K562 (cell line): ENCODE results near the gene RPS8. TPM values are rescaled to one million over a fixed set of nuclear protein-coding genes. Genes with fewer than 3 reads are reported as not detected.
A peak's percentile ranks its signal among the peaks of the same experiment; 100 is the strongest.

ENCODE experiments used
- ATF1 ChIP-seq, 2 experiments: fragments of 450-650 bp in 1 of 2; IDR thresholded peaks; 2 replicates each; pipeline ENCODE4 v1.6.1; 2016; ENCODE audit warnings: missing compliant biosample characterization in 1 of 2, missing genetic modification characterization in 1 of 2
- ETS1 ChIP-seq: conservative IDR thresholded peaks from 2 replicates; pipeline ENCODE4 v1.6.1; 2011; ENCODE audit warnings: low read depth, mild to moderate bottlenecking, low read length; ENCODE audit not compliant: control insufficient read depth
- RBM14 ChIP-seq: fragments of 200-400 bp; formaldehyde crosslinking; IDR thresholded peaks from 2 replicates; pipeline ENCODE4 v1.6.1; 2018; ENCODE audit warnings: low read depth, mild to moderate bottlenecking, low read length, moderate library complexity, borderline replicate concordance; ENCODE audit not compliant: insufficient read depth
- REST ChIP-seq, 2 experiments: fragments of 450-650 bp; formaldehyde crosslinking in 1 of 2; IDR thresholded peaks; 2 replicates each; pipeline versions ENCODE4 v1.4.0 to v1.6.1; 2014 to 2020; ENCODE audit warnings: mild to moderate bottlenecking in 2 of 2, borderline replicate concordance in 1 of 2, low read depth in 1 of 2
- TARDBP ChIP-seq: fragments of 450-650 bp; IDR thresholded peaks from 2 replicates; pipeline ENCODE4 v1.6.1; 2016
- ZNF239 ChIP-seq: fragments of 250-450 bp; sonication (Bioruptor Pico); IDR thresholded peaks from 2 replicates; pipeline ENCODE4 v1.4.0; 2020; ENCODE audit warnings: mild to moderate bottlenecking
- ZNF318 ChIP-seq, 2 experiments: fragments of 450-650 bp; IDR thresholded peaks; 2 replicates each; pipeline ENCODE4 v1.6.1; 2016; ENCODE audit warnings: mild to moderate bottlenecking in 2 of 2, borderline replicate concordance in 1 of 2, low read depth in 1 of 2, moderate library complexity in 1 of 2
- polyA plus RNA-seq, 8 experiments: library from polyadenylated mRNA; depleted of rRNA in 4 of 8; stranded (reverse) in 5 of 8; unstranded in 3 of 8; fragments of >200 nt; fragmentation: Nextera tagmentation in 2 of 8; fragmentation: Illumina TruSeq in 1 of 8; extraction: Ambion mirVana in 2 of 8; extraction: Trizol in 1 of 8; gene quantifications; 2 replicates each; pipeline versions ENCODE4 v1.2.1 to v1.2.3, GENCODE V29; 2011 to 2014; ENCODE audit warnings: inconsistent platforms in 1 of 8, missing spikeins in 1 of 8
- total RNA-seq, 7 experiments: library from RNA; depleted of rRNA in 6 of 7; stranded (reverse); fragments of >200 nt in 6 of 7; fragmentation: Illumina TruSeq in 2 of 7; extraction: Trizol in 2 of 7; gene quantifications; 2 replicates each; pipeline versions ENCODE4 v1.2.1 to v1.2.3, GENCODE V29; 2011 to 2021; ENCODE audit warnings: low replicate concordance in 1 of 7

RPS8 gene
- total and polyA plus RNA-seq, 9 of the 15 experiments (the other 6 are each of a cell fraction or from before 2014, with no cell fraction given), result 2,431 to 4,168 (median 3,109) TPM

GRCh38 chr1:44799770-44800584 lies 24.6 kb downstream of the RPS8 start, which contains the start of gene PLK3 (continued):
- TF ChIP-seq ZNF318 (IDR thresholded peaks at IDR 0.05; ENCODE audit: borderline replicate concordance in 1 of 2, low read depth in 1 of 2) (peak in 1 of 2 experiments; percentile 81; a peak in 1 of 4 replicates), ATF1 (CRISPR knock-in tag; IDR thresholded peaks at IDR 0.05) (no peak), ATF1 (tag; IDR thresholded peaks at IDR 0.05) (peak; percentile 90), ETS1 (peak; percentile 81), ZNF239 (CRISPR knock-in tag) (peak; percentile 45; the same call in 1 of the 2 replicates), TARDBP (peak; percentile 90; the same call in 1 of the 2 replicates), REST (IDR thresholded peaks at IDR 0.05; ENCODE audit: borderline replicate concordance) (peak; percentile 78), REST (CRISPR knock-in tag; IDR thresholded peaks at IDR 0.05; ENCODE audit: low read depth) (peak; percentile 60), RBM14 (0 out of 2 replicates have a peak, but pooled peaks have one; percentile 14)
